Medulla oblongata (tissue), 1 donor: ENCODE measurements around the gene ZNF248.
"Not testable (repeated sequence)": the region's sequence is repeated elsewhere in the genome, so short reads cannot be mapped to it uniquely, and the experiment has no call there.

Experiments
- DNase-seq: peaks from one replicate; pipeline ENCODE4 v3.0.0-alpha.2; 2015; ENCODE audit errors: extremely low spot score

The ZNF248 gene

DNA sequence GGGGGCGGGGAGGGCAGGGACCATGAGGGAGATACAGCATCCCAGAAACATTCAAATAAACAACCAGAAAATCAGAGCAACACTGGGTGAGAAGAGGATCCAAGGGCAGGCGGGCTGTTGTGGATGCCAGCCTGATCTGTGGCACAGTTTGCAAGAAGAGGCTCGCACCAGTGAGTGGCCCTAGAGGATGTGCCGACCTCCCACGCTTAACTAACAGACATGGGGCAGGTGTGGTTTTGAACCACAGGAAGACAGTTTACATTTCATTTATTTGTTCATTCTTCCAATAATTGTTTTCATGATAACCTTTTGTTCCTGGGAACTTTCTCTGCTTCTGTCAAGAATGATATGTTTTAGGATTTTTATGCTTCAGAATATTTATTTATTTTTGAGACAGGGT, 115.6 kb downstream of the ZNF248 start:
- DNase-seq, result no peak

GRCh38 chr10:37739181-37739580, 118.2 kb downstream of the ZNF248 start:
- no peak for DNase-seq

DNA sequence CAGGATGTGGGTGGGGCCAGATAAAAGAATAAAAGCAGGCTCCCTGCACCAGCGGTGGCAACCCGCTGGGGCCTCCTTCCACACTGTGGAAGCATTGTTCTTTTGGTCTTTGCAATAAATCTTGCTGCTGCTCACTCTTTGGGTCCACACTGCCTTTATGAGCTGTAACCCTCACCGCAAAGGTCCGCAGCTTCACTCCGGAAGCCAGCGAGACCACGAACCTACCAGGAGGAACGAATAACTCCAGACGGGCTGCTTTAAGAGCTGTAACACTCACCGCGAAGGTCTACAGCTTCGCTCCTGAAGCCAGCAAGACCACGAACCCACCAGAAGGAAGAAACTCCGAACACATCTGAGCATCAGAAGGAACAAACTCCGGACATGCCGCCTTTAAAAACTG, 119.2 kb downstream of the ZNF248 start:
- not testable (repeated sequence) for DNase-seq

- no peak for DNase-seq
Measured at GRCh38 chr10:37737336-37737735, 120.1 kb downstream of the ZNF248 start.

DNA sequence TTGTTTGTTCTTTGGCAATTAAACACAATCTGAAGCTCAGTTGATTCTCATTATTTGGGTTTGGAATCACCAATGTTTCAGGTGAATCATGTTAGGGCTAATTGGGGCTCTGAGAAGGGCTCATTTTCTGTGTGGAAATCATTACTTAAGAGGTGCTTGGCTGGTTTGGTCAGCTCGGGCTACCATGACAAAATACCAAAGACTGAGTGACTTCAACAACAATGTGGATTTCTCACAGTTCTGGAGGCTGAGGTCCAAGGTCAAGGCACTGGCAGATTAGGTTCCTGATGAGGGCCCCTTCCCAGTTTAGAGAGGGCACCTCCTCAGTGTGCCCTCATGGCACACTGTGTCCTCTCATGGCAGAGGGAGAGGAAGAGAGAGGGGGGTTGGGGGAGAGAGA, 121.3 kb downstream of the ZNF248 start:
- DNase-seq, result no peak

GRCh38 chr10:37734971-37735370, 122.4 kb downstream of the ZNF248 start:
- DNase-seq, result no peak
